GM12874 (cell line): Measurements from ENCODE around the gene TTC29.

Experiments
- CTCF ChIP-seq: IDR thresholded peaks from 2 replicates; pipeline ENCODE4 v1.5.1; 2011; ENCODE audit warnings: low read depth, mild to moderate bottlenecking, control low read depth, low read length, moderate library complexity; ENCODE audit not compliant: insufficient read depth

The TTC29 gene

GRCh38 chr4:146699910-146700309 lies 245.8 kb downstream of the TTC29 start:
- TF ChIP-seq CTCF: no peak

DNA sequence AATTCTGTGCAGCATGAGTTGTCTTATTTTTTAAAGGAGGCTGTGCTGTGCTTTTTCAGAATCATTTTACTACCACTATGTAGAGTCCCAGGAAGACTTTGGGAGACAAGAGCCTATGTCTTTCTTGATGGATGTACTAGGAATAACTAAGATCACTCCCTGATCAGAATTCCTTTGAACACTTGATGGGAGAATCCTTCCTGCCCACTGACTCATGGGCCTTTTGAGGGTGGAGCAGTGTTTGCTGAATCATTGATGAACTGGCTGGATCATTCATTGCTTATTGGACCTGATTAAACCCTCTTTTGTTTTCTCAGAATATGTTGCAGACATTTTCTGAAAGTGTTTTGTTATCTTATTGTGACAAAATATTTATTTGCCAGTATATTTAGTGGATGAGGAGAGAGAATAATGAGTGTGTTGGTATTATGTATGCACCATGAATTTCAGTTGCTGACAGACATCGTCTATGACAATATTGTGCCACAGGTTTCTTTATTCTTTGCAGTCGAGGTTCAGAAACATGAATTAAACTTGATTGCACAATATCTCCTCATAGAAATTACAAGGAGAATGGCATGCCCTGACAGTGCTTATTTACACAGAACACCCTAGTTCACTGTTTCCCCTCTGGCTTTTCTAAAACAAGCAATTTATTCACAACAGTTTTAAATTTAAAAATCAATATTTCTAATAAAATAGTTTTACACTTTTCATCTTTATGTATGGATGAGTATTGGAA lies 270.7 kb downstream of the TTC29 start:
- no peak for TF ChIP-seq CTCF

DNA sequence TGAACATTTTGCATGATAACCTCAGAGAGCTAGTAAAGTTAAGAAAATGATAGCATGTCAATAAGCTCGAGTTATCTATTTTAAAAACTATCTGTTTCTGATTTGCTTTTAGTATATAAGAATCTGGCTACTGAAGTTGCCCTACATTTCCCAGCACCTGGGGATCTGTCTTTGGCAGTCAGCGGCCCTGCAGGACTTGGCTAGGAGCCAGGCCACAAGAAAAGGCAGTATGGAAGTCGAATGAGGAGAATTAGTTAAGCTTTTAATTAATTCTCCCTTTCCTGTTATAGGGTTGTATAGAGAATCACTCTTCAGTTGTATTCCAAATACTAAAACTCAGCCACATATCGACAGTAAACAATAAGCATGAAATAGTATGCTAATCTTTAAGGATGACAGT lies 284.3 kb downstream of the TTC29 start:
- no peak for TF ChIP-seq CTCF
